LNCAP (cell line): ENCODE results near the gene ARHGAP23.

Experiments
- TF ChIP-seq, protein P1 (sequence below): fragments of 450-650 bp; IDR thresholded peaks from 2 replicates; pipeline ENCODE4 v1.5.1; 2017; ENCODE audit warnings: mild to moderate bottlenecking

The ARHGAP23 gene

DNA sequence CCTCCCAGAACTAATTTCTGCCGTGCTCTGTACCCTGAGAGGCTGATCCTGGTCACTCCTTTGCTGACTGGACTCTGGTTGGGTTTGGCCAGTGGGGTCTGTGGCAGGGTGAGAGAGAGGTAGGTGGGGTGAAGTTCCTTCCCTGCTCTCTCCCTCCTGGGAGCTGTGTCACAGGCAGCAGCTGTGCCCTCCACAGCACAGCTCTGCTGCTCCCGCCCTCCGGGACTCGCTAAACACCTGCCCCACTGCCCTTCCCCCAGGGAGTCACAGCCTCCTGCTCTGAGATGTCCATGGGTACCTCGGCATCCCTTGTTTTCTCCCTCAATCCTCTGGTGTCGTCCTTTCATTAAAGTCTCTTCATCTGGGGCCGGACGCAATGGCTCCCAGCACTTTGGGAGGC, 111.1 kb downstream of the ARHGAP23 start:
- TF ChIP-seq, protein P1, sequence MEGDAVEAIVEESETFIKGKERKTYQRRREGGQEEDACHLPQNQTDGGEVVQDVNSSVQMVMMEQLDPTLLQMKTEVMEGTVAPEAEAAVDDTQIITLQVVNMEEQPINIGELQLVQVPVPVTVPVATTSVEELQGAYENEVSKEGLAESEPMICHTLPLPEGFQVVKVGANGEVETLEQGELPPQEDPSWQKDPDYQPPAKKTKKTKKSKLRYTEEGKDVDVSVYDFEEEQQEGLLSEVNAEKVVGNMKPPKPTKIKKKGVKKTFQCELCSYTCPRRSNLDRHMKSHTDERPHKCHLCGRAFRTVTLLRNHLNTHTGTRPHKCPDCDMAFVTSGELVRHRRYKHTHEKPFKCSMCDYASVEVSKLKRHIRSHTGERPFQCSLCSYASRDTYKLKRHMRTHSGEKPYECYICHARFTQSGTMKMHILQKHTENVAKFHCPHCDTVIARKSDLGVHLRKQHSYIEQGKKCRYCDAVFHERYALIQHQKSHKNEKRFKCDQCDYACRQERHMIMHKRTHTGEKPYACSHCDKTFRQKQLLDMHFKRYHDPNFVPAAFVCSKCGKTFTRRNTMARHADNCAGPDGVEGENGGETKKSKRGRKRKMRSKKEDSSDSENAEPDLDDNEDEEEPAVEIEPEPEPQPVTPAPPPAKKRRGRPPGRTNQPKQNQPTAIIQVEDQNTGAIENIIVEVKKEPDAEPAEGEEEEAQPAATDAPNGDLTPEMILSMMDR = no peak

DNA sequence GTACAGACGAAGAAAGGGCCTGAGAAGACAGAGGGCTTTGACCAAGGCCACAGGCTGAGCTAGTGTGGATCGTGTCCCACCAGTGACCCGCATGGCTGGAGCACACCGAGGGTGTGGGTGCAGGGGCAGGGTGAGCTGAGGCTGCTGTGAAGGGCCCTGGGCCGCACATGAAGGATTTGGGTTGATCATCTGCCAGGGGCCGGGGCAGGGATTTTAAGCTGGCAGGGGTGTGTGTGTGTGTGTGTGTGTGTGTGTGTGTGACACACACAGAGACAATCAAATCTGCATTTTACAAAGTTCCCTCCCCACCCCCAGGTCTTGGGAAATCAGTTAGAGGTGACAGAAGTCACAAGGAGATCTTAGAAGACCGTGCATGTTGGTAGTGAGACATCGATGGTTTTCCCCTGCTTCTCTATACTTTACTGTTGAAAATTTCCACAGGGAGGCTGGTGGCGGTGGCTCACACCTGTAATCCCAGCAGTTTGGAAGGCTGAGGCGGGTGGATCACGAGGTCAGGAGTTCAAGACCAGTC, 112.3 kb downstream of the ARHGAP23 start:
- TF ChIP-seq, protein P1 = no peak

DNA sequence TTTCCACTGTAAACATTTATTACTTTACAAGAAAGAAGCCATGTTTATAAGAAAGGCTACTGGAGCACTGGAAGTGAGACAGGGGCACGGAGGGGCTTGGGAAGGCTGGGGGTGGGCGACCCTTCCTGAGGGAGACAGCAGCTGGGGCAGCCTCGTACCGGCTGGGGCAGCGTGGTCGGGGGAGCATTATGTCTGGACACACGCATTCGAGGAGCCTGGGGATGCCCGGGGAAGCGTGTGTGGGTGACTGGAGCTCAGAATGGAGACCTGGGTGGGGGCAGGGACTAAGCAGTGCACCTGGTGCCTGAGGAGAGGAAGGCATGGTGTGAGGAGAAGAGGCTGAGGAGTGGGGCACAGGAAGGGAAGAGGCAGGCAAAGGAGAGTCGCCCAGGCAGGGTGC, 113.0 kb downstream of the ARHGAP23 start:
- TF ChIP-seq, protein P1 = no peak

- TF ChIP-seq, protein P1 = no peak
Measured at GRCh38 chr17:38542286-38542685, 114.0 kb downstream of the ARHGAP23 start.

GRCh38 chr17:38543403-38544174, 115.3 kb downstream of the ARHGAP23 start:
- TF ChIP-seq, protein P1 = no peak

DNA sequence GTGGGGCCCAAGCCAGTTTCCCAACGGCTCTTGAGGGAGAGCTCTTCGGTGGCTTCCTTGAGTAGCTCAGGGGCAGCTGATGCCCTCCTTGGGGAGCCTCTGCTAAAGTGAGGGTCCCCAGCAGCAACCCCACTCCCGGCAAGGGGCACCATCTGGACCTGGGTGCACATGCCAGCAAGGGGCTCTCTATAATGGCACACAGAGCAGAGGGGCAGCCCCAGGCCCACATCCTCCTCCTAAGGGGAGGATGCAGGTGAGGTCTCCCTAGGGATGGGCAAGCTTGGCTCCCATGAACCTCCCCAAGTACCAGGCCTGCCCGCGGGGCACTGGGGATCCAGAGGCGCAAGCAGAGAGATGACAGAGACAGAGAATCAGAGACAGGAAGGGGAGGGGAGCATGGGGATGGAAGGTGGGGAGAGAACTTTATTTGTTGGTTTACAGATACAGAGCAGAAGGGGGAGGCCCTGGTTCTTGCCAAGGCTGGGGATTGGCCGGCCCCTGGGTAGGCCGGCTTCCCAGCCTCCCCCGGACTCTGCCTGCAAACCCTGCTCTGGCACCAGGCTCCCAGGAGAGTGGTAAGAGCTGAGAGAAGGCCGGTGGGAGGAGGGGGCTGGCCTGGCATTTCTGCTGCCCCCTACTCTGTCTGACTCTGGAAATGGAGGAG, 116.0 kb downstream of the ARHGAP23 start:
- TF ChIP-seq, protein P1 = no peak

DNA sequence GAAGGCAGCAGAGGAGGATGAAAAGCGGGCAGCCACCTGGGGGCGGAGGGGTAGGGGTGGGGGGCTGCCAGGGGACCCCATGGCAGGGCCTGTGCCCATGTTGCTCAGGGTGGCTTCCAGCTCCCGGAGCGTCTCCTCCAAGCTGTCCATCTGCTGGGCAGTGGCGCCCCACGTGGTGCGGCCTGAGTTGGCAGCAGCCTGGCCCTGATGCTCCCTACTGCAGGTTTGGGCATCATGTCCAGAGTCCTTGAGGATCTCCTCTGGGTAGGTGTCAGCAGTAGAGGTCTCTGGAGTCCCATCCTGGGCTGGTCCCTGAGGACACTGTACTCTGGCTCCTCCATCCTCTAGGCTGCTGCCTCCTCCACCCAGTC, 116.6 kb downstream of the ARHGAP23 start:
- TF ChIP-seq, protein P1 = no peak
